GM19438 (cell line): ENCODE results near the gene GUCY2D.
"Not testable (repeated sequence)": the region's sequence is repeated elsewhere in the genome, so short reads cannot be mapped to it uniquely, and the experiment has no call there.

ENCODE experiments used
- ATAC-seq: cut with Tn5 transposase; IDR thresholded peaks from one replicate; pipeline ENCODE4 v1.9.1; 2021; ENCODE audit warnings: low read depth; ENCODE audit not compliant: unreplicated experiment

Gene GUCY2D

DNA sequence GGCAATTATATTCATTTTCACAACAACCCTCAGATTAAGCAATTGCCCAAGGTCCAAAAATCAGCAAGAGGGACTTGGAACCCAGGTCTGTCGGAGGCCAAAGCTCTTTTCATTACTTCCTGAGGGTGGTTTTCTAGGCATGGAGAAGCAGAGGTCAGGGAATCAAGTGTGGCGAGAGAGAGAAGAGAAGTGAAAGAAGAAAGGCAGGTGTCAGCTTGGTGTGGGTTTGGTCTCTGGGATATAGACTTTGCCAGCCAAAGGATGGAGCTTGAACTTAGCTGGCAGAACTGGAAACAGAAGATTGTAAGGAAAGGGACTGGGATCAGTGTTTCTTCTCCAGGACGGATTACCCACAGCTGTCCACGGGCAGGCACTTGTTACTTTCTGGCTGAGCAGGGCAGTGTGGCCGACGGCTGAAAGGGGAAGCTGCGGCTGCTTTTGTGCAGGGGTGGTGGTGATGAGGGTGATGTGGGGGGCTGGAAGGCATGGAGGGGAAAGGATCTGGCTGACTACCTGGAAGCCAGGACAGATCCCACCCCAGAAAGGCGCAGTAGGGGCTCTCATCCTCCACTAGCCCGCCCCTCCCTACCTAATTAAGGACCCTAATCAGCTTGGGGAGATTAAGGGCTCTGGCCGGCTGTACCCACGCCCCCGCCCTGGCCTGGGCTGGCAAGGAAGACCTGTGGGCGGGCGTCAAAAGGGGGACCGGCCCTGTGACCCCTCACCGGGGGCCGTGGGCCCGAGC, at the start of gene GUCY2D:
Gene GUCY2D (plus strand): TSS at position 640 of the 745 bp plus-strand sequence. CDS start 433 bp downstream, outside the sequence.
- no peak for ATAC-seq

DNA sequence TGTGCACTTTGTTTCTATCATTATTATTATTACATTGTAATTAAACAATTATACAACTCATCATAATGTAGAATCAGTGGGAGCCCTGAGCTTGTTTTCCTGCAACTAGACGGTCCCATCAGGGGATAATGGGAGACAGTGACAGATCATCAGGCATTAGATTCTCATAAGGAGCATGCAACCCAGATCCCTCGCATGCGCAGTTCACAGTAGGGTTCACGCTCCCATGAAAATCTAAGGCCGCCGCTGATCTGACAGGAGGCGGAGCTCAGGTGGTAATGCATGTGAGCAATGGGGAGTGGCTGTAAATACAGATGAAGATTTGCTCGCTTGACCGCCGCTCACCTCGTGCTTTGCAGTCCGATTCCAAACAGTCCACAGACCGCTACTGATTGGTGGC, 49.1 kb upstream of the GUCY2D start:
- ATAC-seq = not testable (repeated sequence)

DNA sequence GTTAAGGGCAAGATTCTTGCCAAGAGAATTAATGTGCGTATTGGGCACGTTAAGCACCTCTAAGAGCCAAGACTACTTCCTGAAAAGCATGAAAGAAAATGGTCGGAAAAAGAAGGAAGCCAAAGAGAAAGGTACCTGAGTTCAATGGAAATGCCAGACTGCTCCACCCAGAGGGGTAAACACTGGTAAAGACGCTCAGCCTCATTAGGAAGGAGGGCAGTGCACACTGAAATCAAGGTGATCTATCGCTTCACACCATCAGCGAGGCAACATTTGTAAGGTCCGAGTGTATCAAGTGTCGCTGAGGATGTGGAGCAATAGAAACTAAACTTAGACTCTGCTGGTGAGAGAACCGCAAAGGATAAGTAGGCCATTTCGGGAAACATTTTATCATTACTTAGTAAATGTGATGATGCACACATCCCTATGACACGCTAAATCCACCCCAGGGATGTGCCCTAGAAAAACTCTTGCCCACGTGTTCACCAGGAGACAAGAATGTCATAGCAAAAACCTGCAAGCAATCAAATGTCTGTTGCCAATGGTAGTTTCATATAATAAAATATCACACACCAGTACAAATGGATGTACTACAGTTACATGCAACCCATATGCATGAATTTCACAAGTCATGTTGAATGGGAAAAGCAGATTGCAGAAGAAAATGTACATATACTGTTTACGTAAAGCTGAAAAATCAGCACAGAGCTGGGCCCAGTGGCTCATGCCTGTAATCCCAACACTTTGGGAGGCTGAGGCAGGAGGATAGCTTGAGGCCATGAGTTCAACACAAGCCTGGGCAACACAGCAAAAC, 46.8 kb upstream of the GUCY2D start:
- no peak for ATAC-seq

DNA sequence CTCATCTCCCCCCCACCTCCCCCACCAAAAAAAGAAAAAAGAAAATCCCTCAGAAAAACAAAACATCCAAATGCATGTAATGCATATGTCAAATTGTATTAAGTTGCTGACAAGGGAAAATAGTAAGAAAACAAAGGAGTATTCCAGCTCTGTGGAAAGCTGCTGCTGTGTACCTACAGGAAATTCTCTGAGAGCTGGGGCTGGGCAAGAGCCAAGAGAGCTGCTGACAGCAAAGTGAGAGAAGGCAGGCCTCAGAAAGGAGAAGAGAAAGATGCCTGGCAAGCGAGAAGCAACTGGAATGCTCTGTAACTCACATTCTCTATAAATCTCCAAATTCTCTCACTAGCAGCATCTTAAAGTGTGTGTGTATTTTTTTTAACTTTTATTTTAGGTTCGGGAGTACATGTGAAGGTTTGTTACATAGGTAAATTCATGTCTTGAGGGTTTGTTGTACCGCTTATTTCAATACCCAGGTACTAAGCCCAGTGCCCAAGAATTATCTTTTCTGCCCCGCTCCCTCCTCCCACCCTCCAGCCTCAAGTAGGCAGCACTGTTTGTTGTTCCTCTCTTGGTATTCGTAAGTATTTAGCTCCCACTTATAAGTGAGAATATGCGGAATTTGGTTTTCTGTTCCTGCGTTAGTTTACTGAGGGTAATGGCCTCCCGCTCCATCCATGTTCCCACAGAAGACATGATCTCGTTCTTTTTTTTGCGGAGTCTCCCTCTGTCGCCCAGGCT, 46.0 kb upstream of the GUCY2D start:
- ATAC-seq = no peak

DNA sequence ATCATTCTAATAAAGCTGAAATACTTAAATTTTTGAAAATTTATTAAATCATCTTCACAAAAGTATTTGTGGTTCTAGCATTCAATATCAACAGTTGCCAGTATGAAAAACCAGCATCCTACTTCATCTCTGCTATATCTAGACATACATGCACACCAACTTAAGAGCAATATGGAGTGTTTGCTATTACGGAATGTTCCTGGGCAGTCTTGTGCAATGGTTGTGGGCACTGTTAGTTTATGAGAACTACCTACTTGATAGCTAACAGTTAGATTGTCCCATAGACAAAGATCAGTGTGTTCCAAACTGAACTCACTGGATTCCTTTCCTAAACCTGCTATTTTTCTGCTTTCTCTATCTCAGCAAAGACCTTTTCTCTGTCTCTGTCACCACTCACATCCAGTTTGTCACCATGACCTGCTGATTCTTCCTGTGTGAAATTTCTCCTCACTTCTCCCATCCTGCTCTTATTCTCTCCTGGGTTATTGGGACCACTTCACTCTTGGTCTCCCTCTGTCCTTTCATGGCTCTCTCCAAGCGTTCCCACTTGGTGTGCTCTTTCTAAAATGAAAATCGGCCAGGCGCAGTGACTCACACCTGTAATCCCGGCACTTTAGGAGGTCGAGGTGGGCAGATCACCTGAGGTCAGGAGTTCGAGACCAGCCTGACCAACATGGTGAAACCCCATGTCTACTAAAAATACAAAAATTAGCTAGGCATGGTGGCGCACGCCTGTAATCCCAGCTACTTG, 42.7 kb upstream of the GUCY2D start:
- ATAC-seq = no peak

DNA sequence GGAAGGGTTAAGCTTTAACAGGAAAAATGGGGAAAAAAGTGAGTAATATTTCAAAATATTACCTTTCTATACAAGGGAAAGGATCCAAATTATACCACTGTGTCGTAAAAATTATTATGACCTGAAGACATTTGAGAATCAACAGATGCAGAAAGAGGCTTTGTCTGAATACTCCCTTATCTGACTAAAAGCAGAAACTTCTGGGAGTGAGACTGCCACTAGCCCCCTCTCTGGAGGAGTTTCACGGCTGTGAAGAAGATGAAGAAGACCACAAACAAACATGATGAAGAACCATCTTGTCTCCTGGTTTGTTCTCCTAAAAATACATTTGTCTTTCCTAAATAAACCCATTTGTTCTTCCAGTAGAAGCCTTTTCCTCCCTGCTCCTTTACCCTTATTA, 41.0 kb upstream of the GUCY2D start:
- ATAC-seq = no peak

DNA sequence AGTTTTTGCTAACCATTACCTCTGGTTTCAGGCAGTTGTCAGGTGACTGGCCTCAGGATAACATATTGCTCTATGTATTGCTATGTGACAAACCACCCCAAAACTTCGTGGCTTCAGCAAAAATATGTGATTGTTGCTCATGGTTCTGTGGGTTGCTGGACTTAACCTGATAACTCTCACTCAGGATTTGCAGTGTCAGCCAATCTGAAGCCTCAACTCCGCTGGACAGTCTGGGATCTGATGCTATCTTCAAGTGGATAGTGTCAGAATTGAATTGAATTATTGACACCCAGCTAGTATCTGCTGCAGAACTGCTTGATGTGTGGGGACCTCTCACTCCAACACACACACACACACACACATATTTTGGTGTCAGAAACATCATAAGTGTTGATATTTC, 34.7 kb upstream of the GUCY2D start:
- ATAC-seq = no peak

DNA sequence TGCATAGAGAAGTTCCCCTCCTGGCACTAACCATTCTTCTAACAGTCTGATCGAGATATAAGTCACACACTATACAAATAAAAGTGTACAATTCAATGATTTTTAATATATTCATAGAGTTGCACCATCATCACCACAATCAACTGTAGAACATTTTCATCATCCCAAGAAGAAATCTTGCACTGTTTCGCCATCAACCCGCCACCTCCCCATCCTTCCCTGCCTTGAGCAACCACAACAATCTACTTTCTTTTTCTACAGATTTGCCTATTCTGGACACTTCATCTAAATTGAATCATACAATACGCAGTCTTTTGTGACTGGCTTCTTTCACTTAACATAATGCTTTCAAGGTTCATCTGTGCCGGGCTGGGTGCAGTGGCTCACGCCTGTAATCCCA, 33.0 kb upstream of the GUCY2D start:
- ATAC-seq = no peak

DNA sequence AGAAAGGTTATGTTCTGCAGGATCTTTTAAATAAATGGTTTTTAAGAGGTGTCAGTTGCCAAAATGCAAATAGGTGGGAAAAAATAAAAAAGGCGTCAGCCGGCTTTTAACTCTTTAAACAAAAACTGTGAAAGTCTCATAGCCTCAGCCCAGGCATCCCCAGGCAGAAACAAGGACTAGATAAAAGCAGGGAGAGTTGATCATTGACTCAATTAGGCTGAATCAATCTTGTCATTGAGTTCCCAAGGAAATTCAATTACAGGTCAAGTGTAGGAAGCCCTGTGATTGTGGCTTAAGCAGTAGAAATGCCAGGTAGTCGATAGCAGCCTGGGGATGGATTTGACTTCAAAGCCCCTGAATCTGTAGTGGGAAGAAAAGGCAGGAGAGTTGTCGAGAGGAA, 30.8 kb upstream of the GUCY2D start:
- ATAC-seq = no peak

DNA sequence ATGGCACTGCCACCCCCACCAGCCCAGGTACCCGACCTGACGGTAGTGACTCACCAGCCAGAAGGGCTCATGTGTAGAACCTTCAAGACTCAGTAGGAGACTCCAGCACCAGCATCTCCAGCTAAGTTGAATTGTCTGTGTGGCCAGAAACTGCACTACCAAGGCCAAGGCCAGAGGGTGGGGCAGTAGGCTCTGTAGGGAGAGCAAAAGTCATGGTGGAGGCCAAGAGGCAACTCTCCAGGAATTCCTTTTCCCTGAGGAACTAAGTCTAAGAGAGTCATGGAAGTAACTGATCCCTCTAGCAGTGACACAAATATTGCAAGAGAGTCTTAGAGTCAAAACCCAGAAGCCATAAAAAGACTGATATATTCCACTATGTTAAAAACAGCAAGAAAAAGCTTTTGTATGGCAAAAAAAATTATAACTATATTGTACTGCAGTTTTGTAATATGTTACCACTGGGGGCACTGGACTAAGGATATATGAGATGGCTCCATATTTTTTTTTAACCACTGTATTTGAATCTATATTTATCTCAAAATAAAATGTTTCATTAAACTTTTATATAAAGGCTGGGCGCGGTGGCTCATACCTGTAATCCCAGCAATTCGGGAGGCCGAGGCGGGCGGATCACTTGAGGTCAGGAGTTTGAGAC, 30.2 kb upstream of the GUCY2D start:
- ATAC-seq = no peak

DNA sequence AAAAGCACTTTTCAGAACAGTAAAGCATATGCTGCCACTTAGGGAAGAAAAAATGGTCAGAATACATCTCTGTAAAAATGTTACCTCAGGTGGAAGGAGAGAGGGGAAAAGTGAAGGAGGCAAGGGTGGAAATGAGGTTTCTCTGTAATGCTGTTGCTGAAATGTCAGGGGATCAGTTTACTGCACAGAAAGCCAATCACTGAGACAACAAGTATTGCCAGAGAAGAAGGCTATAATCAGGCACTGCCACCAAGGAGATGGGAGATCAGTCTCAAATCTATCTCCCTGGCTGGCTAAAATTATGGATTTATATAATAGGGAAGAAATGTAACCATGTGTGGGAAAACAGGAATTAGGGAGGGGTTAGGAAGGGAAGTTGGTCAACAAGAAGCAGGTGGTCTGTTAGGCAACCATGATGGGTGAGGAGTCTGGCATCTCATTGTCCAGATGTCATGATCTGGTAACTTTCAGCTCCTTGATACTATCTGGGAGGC, 27.7 kb upstream of the GUCY2D start:
- ATAC-seq = no peak

DNA sequence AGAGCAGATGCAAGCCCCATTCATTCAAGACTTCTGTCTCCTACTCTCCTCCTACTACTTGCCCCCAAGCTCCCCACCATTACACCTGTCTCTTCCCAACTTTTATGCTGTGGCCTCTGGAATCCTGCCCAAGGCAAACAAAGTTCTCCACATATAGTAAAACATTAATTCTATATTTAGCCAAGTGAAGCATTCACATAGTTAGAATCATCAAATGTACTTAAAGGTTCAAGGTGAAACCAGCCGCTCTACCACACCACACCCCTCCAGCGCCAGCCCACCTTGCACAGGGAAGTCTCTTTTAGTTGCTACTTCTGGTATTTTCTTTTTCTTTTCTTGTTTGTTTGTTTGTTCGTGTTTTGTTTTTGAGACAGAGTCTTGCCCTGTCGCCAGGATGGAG, 25.4 kb upstream of the GUCY2D start:
- ATAC-seq = no peak

DNA sequence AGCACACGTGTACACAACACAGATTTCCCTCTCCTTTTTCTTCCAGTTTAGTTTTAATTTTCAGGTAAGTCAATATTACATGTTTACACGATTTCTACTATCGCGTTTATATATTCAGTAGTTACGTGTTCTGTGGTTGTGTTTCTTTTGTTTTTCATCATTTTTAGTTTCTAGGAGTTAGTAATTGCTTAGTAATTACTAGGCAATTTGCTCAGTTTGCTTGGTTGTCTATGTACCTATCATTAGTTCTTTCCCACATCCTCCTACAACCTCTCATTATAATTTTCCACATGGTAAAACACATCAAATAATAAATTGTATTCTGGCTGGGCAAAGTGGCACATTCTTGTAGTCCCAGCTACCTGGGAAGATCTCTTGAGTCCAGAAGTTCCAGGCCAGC, 24.6 kb upstream of the GUCY2D start:
- no peak for ATAC-seq

DNA sequence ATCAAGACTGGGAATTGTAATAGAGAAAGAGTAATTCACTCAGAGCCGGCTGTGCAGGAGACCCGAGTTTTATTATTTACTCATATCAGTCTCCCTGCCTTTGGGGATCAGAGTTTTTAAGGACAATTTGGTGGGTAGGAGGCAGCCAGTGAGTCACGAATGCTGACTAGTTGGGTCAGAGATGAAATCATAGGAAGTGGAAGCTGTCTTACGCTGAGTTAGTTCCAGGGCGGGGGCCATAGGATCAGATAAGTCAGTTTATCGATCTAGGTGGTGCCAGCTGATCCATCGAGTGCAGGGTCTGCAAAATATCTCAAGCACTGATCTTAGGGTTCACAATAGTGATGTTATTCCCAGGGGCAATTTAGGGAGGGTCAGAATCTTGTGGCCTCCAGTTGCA, 20.2 kb upstream of the GUCY2D start:
- ATAC-seq = no peak

DNA sequence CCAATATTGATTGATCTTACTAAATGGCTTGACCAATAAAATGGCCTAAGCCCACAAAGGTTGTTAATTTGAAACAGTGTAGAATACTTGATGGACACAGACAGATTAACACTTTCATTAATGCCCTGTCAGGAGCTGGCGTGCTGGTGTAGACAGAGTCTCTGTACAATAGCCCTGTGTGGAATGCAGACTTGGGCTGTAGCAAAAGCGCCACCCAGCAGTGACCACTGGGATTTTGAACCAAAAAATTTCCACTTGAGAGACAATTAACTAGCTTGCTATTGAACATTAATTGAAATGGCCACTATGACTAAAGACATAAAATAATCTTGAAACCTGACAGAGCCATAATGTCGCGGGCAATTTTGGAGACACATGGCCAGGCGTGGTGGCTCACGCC, 19.7 kb upstream of the GUCY2D start:
- no peak for ATAC-seq

DNA sequence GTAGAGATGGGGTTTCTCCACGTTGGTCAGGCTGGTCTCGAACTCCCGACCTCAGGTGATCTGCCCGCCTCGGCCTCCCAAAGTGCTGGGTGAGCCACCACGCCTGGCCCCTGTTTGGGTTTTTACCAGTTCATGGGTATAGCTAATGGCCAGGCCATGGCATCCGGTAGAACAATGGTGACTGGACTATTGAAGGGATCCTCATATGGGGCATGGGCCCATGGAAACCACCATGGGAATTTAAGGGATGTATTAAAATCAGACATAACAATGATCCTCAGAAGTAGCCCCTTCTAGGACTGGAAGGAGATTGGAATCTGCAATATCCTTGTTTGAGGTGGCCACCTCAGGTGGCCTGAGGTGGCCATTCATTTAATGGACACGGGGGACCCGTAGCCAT, 17.5 kb upstream of the GUCY2D start:
- ATAC-seq = no peak

DNA sequence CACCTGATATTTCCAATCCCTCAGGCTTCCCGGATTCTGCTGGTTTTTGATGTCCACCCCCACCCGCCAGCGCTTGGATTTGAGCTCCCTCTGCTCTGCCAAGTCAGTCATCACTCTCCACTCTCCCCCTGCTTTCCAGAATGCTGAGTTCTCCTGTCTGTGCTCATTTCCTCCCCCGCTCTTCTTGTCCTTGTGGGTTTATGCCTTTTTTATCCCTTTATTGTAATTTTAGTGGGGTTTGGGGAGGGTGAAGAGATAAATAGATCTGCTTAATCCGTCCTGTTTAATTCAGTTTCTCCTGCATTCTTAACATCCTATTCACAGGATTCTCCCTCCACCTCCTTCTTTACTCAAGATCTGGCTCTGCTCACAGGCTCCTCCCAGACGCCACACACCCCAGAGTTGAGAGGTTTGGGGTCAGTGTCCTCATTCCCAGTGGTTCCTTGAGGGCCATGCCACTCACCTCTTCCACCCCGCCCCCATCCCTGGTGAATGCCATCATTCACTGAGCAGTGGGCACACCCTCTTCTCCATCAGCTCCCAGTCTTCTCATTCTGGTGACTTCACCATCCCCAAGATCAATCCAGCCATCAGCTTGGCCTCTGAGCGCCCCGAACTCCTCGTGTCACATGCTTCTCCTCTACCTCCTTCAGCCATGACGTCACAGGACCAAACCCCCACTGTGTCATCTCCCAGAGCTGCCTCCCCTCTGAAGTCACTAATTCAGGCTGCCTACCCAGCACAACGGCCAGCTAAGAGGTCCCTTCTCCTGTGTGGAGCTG, 15.1 kb upstream of the GUCY2D start:
- no peak for ATAC-seq

DNA sequence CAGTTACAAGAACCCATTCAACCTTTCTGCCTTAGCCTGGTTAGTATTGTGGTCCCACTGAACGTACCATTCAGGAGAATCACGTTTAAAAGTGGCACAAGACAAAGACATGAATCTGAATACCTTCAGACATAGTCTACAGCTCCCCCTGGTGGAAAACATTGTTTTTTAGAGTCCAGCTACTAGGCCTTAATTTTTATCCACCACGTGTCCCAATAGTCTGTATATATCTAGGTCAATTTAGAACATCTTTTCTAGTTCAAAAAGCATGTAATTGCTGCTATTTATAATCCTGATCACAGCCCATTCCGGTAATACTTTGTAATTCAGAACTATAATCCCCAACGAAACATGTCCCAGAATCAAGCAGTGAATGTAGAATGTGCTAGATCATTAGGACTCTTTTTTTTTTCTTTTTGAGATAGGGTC, 13.7 kb upstream of the GUCY2D start:
- ATAC-seq = no peak
